ENCODE measurements around the gene CAMLG. TPM values are rescaled to one million over a fixed set of nuclear protein-coding genes. Genes with fewer than 3 reads are reported as not detected.

The CAMLG gene
- total and polyA plus RNA-seq, 2 of the 13 experiments (the other 11 are each of a cell fraction or from before 2014, with no cell fraction given), result 14.2 to 19.8 TPM

- peak; percentile 93 for TF ChIP-seq ZSCAN5A (CRISPR knock-in tag; IDR thresholded peaks at IDR 0.05; ENCODE audit: borderline replicate concordance)
- peak; percentile 63; the same call in 1 of the 2 replicates for TF ChIP-seq NFKB2 (CRISPR knock-in tag; IDR thresholded peaks at IDR 0.05; ENCODE audit: borderline replicate concordance)
- TF ChIP-seq HNF1A (IDR thresholded peaks at IDR 0.05; ENCODE audit: low read depth), result no peak; the same call in 1 of the 2 replicates
- TF ChIP-seq HNF1A (CRISPR knock-in tag; IDR thresholded peaks at IDR 0.05; ENCODE audit: borderline replicate concordance), result peak; percentile 86; the same call in 1 of the 2 replicates
- no peak for TF ChIP-seq GPBP1L1 (CRISPR knock-in tag; IDR thresholded peaks at IDR 0.05)
- TF ChIP-seq ZNF879 (CRISPR knock-in tag; IDR thresholded peaks at IDR 0.05), result 0 out of 2 replicates have a peak, but pooled peaks have one; percentile 66
- TF ChIP-seq RARA (CRISPR knock-in tag; IDR thresholded peaks at IDR 0.05), result peak; percentile 47; the same call in 1 of the 2 replicates
- no peak for TF ChIP-seq NFIC (IDR thresholded peaks at IDR 0.05; ENCODE audit: low read length)
- TF ChIP-seq FOSL1 (CRISPR knock-in tag; IDR thresholded peaks at IDR 0.05; ENCODE audit: borderline replicate concordance), result no peak
- TF ChIP-seq E2F5 (CRISPR knock-in tag; conservative IDR thresholded peaks at IDR 0.05), result peak; percentile 61; the same call in 1 of the 2 replicates
- TF ChIP-seq ZNF564 (CRISPR knock-in tag; IDR thresholded peaks at IDR 0.05), result peak; percentile 60; the same call in 1 of the 2 replicates
- TF ChIP-seq ZNF317 (CRISPR knock-in tag; IDR thresholded peaks at IDR 0.05), result no peak
- TF ChIP-seq ZNF329 (CRISPR knock-in tag; IDR thresholded peaks at IDR 0.05; ENCODE audit: low read depth), result peak; percentile 82; the same call in 1 of the 2 replicates
- peak; percentile 98 for TF ChIP-seq POGZ (CRISPR knock-in tag; IDR thresholded peaks at IDR 0.05)
- no peak for TF ChIP-seq ZNF251 (CRISPR knock-in tag; IDR thresholded peaks at IDR 0.05)
- no peak for TF ChIP-seq ZNF570 (CRISPR knock-in tag; IDR thresholded peaks at IDR 0.05; ENCODE audit: borderline replicate concordance)
- peak; percentile 72; the same call in 1 of the 2 replicates for TF ChIP-seq NFATC3 (CRISPR knock-in tag; IDR thresholded peaks at IDR 0.05)
- peak; percentile 99 for TF ChIP-seq SAP130 (CRISPR knock-in tag; IDR thresholded peaks at IDR 0.05; ENCODE audit: low read depth)
- peak; percentile 77; the same call in 1 of the 2 replicates for TF ChIP-seq CHCHD3 (CRISPR knock-in tag; IDR thresholded peaks at IDR 0.05)
These were observed 20.4 kb downstream of the CAMLG start, which contains the start of gene DDX46 (continued) for GRCh38 chr5:134758504-134759341.
